HT-29 (cell line): ENCODE measurements around the gene KCNIP4. TPM values are rescaled to one million over a fixed set of nuclear protein-coding genes. Genes with fewer than 3 reads are reported as not detected.

Experiments used
- DNase-seq: peaks from one replicate; pipeline ENCODE4 v3.0.0-alpha.2; 2015; ENCODE audit warnings: low spot score
- total RNA-seq: library from RNA; depleted of rRNA; stranded (reverse); fragments of >200 nt; shearing (Covaris generic); gene quantifications from 2 replicates; pipeline ENCODE4 v1.2.3, GENCODE V29; 2014

Gene KCNIP4
- total RNA-seq, 1 experiment from 2014 or later, result not detected

DNA sequence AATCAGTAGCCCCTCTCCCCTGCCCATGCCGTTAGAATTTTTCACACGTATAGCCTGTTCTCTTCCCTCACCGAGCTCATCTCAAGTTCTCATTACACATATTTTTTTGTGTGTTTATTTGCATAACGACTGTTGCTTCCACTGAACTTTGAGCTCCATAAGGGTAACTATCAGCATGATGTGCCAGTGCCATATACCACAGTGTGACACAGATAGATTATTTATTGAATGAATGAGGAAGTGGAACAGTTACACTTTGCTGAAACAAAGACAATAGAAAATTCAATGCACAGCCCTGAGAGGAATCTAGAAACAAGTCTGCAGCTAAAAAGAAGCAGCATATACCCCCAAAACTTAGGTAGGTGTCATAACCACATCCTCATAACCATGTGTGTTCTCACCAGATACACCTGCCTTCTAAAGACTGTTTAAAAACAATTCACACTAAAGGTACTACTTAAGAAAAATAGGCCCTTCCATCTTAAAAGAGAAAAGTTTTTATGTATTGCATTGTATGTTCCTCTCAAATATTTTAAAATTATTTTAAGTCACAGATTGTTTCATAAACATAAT lies 858.4 kb downstream of the KCNIP4 start:
- peak; percentile 10 for DNase-seq

DNA sequence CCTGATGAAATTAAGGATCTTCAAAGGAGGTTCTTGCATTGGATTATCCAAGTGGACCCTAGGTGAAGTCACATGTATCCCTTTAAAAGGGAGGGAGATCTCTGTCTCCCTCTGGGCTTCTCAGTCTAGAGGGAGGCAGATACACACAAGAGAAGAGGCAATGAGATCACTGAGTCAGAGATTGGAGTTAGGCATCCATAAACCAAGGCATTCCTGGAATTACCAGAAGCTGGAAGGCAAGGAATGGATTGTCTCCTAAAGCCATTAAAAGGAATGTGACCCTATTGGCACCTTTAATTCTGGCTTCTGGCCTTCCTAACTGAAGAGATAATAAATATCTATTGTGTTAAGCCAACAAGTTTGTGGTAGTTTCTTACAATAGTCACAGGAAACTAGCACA lies 865.2 kb downstream of the KCNIP4 start:
- DNase-seq, result no peak

DNA sequence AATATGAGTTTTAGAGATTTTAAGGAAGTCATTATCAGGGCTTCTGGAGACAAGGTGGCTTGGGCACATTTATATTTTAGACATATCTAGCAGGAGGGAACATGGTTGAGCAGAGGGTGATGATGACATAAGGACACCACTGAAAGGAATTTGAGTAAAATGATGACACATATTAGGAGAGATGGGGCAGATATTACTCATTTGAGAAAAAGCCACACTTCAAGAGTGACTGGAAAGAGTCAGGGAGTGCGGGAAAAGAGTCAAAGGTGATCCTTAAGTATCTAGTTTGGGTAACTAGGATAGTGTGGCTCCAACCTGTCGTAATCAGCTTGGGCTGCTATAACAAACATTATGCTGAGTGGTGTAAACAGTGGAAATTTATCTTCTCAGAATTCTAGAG lies 870.6 kb downstream of the KCNIP4 start:
- DNase-seq, result no peak

DNA sequence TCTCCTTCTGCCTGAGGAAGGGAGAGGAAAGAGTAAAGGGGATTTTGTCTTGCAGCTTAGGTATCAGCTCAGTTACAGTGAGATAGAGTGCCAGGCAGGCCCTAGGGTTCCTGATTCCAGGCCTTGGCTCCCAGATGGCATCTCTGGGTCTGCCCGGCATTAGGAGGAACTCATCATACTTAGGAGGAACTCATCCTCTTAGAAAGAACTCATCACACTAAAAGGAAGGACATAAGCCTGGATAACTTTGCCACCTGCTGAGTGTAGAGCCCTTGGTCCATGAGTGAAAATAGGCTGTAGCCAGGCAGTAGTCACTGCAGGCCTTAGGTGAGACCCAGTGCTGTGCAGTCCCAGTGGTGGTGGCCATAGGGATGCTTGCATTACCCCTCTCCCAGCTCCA lies 881.2 kb downstream of the KCNIP4 start:
- no peak for DNase-seq

DNA sequence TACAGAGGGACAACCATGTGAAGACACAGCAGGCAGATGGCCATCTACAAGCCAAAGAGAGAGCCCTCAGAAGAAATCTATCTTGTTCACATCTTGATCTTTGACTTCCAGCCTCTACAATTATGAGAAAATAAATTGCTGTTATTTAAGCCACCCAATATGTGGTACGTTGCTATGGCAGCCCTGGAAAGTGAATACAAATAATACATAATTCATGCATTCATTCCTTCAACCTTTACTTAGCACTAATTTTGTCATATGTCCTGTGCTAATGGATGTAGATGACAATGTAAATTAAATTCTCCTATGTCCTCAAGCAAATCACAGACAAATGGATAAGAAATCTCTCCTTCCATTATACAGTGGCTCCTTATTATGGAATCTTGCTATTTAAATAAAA lies 886.7 kb downstream of the KCNIP4 start:
- DNase-seq, result no peak

DNA sequence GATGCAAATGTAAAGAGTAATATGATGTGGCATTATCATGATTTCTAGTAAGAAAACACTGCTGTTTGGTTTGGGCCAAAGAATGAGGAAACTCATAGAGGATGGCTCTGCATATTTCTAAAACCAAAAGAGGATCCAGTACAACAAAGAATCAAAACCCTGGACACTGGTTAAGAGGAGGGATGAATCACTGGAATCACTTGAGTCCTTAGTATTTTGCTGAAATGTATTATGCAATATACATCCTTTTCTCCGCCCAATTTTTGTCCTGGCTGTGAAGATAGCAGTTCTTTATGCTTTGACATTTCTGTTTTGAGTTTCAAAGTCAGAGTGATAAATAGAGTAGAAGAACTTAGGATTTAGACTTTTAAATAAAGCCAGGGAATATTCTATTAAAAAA lies 902.4 kb downstream of the KCNIP4 start:
- DNase-seq, result no peak

DNA sequence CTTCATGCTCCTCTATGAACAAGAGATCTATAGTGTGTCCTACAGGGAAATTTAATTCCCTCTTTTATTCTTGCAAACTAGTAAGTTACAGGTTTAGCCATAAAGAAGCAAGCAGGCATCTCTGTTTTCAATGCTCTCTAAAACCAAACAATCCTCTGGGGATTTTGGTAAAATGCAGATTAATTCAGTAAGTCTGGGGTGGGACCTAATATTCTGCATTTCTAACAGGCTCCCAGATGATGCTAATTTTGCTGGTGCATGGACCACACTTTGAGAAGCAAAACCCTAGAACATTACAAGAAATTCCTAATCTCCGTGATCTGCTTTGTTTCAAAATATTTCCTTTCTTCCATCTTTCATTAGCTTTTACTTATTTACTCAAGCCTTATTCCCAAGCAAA lies 903.5 kb downstream of the KCNIP4 start:
- no peak for DNase-seq

DNA sequence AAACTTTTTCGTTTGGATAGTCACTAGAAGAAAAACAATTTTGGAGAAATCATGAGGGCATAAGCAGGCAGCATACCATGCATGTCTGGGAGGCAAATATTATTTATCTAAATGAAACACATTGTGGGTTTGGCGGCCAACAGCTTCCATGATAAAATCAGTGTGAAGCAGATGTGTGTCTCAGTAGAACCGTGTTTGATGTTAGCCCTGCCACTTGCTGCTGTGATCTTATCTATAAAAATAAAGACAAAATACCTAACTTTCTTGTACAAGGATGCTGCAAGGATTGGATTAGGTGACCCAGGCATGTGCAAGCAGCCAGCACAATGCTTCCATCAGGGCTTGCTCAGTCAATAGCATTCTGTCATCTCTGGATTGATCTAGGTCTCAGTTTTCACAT lies 906.9 kb downstream of the KCNIP4 start:
- no peak for DNase-seq

DNA sequence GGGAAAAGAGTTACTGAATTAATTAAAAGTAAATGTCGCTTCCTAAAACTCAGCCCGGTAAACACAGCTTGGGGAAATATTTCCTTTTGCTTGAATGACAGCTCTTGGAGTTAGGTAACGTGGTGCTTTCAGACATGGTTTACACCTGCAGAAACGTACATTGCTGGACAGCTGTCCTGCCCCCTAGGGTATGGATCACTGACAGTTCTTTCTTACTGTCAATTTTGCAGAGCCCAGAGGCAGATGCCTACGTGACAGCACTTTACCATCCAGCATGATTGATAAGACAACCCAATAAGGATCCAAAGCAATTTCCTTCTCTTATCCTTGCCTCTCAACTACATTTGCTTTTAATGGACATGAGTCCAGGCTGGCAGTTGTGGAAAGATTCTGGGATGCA lies 913.8 kb downstream of the KCNIP4 start:
- DNase-seq, result no peak

DNA sequence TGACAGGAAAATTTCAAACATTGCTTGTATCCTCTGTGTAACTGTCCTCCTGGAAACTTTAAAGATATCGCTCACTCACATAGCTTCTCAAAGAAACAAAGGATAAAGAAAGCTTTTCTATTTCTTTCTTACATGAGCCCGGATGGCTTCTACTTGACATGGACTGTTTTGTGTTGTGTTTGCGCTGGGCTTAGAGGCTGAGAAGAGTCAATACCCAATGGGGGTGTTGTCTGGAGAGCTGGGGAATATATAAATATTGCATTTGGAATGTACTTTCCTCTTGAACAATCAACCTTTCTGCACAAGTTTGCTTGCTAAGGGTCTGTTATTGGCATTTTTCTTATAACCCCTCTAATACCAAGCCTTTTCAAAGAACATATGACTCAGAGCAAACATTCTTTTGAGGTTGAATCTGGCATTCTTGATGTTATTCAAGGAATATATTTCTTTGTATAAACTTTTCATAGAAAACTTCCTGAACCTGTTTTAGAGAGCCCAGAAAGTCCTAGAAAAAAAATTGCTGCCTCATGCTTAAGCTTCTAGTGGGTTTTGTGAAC lies 916.4 kb downstream of the KCNIP4 start:
- no peak for DNase-seq

DNA sequence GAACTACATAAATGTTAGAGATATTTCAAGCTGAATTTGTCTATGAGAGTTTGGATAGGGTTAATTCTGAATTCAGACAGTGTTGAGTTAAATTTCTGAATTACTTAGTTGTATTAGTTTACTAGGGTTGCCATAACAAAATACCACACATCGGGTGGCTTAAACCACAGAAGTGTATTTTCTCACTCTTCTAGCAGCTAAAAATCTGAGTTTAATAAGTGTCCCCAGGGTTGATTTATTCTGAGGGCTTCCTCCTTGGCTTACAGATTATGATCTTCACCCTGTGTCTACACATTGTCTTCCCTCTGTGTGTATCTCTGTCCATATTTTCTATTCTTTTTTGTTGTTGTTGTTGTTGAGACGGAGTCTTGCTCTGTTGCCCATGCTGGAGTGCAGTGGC lies 929.8 kb downstream of the KCNIP4 start:
- DNase-seq, result no peak

DNA sequence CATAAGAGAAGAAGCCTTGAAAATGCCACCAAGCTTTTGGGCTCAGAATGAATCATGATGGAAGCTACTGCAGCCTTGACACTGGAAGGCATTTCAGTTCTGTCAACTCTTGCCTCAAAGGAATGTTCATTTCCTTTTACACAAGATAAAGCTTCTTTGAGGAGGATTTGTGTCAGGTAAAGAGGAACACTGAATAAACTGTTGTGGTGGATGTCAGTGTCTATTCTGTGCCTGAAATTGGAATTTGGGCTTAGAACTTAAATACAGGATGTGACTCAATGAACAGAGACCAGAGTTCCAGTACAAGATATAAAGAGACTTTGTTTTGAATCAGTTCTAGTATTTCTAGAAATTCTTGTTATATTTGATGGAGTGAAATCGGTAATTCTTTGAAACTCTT lies 935.1 kb downstream of the KCNIP4 start:
- no peak for DNase-seq

DNA sequence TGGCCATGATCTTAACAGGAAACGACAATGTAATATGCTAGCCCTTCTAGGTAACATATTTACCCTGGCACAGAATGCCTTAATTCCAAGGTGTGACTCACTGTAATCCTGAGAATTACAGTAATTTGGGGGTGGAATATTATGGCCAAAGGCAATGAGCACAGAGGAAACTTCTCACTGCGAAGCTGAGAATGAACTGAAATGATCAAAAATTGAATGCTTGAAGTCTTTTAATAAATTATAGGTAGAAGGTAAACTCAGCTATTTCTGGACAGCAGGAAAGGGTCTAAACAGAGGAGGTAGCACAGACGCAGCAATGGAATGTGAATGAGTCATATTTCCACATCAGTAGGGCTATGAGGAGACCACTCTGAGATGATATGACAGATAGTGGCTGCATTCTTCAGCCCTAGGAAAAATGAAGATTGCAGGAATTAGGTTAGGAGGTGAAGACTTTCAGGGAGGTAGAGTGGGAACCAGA lies 935.7 kb downstream of the KCNIP4 start:
- no peak for DNase-seq

DNA sequence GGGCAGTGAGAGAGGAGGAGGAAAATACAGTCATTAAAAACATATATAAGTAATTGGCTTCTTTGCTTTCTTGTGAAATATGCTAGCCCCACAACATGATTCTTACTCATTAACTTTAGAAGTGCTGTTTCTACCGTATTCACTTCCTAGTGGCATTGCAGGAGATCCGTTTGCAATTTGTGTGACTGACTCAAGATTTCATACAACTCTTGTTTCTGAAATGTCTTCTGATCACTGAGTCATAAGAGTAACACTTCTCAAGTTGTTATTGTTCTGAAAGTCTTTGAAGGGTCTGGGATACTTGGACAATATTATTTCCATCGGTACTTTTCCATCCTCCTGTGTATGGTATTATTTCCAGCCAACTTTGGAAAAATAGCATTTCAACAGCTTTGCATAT lies 937.5 kb downstream of the KCNIP4 start:
- DNase-seq, result no peak

DNA sequence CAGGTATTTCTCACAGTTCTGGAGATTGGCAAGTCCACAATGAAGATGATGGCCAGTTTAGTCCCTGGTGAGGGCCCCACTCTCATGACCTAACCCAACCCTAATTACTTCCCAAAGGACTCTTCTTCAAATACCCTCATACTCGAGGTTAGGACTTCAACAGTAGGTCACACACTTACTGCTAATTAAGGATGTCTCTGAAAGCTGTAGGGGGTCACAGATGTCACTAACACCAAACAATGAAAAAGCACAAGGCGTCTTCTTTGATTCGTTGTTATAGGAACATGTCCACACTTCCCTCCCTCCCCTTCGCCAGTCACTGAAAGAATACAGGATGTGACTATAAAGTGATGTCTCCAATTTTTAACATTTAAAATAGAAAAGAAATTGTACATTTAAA lies 938.6 kb downstream of the KCNIP4 start:
- no peak for DNase-seq

DNA sequence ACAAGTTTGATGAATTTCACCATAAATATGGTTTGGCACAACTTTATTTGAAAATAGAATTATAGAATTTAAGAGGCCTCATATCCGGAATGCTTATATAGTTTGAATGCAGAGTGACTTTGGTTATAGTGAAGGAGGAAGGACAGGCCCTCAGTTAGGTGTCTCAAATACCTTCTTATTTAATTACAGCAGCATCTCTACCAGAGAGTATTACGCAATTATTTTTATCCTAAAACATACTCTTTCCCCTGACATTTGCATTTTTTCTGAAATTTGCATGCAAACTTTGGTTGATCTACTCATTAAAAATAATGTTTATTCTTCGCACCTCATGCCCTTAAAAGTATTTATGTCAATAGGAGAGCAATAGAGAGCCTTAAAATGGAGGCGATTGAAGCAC lies 942.9 kb downstream of the KCNIP4 start:
- DNase-seq, result no peak

DNA sequence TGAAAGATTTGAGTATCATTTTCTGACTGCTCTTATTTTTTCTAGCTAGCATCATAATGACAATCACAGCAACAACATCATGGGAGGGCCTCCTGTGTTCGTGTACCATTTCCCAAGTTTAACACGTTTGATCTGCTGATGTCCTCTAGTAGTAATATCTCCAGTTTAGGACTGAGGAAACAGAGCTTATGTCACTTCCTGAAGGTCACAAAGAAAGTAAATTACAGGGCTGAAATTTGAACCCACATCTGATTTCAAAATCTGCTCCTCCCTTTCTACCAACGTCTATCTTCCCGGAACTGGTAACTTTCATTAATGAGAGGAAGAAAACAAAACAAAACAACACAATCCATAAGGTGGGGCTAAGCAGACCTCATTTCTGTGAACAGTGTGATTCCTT lies 945.6 kb downstream of the KCNIP4 start:
- no peak for DNase-seq

DNA sequence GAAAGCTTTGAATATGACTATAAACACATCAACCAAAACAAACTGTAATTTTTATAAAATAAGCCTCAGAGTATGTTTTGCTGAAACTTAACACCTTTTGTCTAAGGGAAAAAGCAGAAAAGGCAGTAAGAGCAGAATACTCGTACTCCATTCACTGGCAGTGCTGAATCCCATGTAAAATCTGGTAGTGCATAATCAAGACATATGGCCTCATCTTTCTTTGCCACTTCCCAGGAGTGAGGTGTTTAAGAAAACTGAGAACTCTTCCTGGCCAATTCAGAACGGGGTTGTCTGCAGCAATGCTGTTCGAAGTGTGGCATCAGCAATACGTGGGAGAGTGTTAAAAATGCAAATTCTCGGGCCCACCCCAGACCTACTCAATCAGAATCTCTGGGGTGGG lies 946.3 kb downstream of the KCNIP4 start:
- no peak for DNase-seq

DNA sequence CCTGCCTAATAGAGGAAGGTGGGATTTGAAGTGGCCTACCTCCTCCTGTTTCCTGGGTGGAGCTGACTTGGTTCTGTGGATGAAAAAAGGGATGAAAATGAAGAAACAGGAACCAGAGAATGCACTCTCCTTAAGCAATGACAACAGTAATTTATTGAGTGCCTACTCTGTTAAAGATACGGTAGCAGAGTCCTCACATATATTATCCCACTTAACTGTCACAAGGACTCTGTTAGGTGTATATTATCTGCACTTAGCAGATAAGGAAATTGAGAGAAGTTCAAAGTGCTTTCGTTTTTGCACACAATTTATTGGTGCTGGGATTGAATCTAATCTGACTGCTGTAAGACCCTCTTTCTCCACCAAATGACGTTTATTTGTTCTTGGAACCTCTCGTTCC lies 947.1 kb downstream of the KCNIP4 start:
- no peak for DNase-seq

DNA sequence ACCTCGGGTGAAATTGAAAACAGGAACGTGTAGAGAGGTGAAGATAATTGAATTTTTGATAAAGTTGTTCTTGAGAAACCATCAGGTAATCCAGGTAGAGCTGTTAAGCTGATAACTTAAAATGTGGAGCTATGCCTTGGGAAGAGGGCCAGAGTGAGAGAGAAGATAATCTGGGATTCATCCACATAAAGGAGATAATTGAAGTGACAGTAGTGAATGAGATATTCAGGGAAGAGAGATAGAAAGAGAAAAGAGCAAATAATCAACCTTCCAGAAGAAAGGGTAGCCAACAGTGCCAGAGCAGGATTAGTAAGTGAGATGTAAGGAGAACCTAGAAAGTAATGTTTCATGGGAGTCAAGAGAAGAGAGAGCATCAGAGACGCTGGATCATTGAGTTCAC lies 950.7 kb downstream of the KCNIP4 start:
- DNase-seq, result no peak

DNA sequence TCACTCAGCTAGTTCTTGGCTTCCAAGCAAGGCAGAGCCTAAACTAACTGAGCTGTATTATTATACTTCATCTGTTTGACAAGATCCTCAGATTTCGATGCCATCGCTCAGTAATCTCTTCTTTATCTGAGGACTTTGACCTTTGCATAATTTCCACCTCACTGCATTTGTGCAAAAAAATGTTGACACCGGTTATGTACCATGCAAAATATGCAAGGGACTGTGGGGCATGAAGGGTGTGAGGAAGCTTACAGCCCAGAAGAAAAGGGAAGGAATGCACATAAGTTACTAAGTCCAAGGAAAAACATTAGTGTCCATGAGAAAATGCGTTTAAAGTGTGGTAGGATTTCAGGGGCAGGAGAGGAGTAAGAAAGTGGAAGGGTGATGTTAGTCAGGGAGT lies 953.0 kb downstream of the KCNIP4 start:
- DNase-seq, result no peak

DNA sequence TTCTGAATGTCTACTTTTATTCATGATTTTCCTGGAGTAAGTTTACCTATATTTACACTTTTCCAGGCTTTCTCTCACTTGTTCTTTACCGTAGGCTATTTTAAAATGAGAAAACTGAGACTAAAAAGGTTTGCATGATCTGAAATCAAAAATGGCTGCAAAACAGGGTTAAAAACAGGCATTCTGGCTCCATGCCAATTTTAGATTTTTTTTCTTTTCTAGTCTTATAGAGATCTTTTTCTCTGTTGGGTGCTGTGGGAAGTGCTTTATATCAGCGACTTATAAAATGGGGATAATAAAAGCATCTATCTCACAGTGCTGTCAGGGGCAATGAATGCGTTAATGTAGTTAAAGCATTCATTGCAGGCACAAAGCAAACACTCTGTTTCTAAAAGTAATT lies 953.6 kb downstream of the KCNIP4 start:
- no peak for DNase-seq

DNA sequence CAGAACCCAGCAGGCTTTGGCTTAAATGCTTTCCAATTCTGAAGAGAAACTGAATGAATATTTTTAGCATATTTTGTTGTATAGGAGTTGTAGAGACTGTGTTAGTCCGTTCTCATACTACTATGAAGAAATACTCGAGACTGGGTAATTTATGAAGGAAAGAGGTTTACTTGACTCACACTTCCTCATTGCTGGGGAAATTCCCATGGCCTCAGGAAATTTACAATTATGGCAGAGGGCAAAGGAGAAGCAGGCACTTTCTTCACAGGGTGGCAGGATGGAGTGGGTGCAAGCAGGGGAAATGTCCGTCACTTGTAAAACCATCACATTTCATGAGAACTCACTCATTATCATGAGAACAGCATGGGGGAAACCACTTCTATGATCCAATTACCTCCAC lies 956.6 kb downstream of the KCNIP4 start:
- DNase-seq, result no peak

DNA sequence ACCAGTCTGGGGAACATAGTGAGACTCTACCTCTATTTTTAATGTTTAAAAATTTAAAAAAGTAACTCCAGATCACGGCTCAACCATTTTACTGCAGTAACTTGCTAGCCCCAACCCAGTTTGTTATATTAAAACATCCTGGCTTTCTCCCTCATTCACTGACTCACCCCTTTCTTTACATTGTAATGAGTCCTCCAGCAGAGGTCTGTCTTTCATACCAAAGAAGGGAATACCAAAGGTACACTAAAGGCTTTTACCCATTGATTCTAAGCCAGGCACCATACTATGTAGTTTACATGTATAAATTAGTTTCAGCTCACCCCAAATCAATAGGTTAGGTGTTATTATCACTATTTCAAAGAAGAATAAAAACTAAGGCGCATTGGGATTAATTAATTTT lies 961.4 kb downstream of the KCNIP4 start:
- DNase-seq, result no peak
